Measurements from ENCODE around the gene KCNJ6.

GRCh38 chr21:37710546-37711285 lies 205.5 kb downstream of the KCNJ6 start:
- TF ChIP-seq CTCF (IDR thresholded peaks at IDR 0.05) (no peak), POLR2AphosphoS5 (IDR thresholded peaks at IDR 0.05; ENCODE audit: insufficient read depth in 1 of 2, low read depth in 1 of 2) (no peak), POLR2A (IDR thresholded peaks at IDR 0.05) (no peak)
